Stomach (tissue), 4 donors: ENCODE measurements around the gene PIGL.
"Not testable (repeated sequence)": the region's sequence is repeated elsewhere in the genome, so short reads cannot be mapped to it uniquely, and the experiment has no call there.

Experiments
- EP300 ChIP-seq: sonication (generic); formaldehyde crosslinking; IDR thresholded peaks from one replicate; pipeline ENCODE4 v1.6.1; 2017; ENCODE audit warnings: antibody characterized with exemption
- TF ChIP-seq, protein P1 (sequence below), 7 experiments: fragments of 450-650 bp in 4 of 7; fragments of 200-600 bp in 3 of 7; sonication (generic) in 3 of 7; IDR thresholded peaks; one replicate each; pipeline ENCODE4 v1.5.1; 2016 to 2019; ENCODE audit warnings: antibody characterized with exemption in 7 of 7, control low read depth in 2 of 7, mild to moderate bottlenecking in 1 of 7

DNA sequence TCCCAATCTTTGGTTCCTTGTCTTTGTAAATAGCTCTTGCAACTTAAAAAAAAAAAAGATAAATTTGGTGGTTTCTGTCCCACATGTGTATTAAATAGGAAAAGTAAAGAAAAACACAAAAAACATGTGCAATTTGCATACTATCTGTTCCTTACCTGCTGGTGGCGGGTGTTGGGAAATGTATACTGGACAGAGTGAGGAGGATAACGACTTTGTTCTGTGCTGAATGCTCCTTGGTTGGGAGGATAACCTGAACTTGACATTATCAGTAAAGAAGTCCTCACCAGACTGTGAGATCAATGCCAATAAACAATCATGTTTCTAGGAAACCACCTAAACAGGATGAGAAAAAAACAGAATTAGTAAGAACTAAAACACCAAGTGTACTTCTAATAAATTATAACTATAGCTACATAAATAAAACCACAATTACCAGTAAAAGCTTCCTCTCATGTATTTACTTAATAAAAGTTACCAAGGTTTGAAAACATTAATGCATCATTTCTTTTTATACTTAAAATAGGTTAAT lies 22.6 kb upstream of the PIGL start:
- TF ChIP-seq EP300, result not testable (repeated sequence)
- TF ChIP-seq, protein P1, sequence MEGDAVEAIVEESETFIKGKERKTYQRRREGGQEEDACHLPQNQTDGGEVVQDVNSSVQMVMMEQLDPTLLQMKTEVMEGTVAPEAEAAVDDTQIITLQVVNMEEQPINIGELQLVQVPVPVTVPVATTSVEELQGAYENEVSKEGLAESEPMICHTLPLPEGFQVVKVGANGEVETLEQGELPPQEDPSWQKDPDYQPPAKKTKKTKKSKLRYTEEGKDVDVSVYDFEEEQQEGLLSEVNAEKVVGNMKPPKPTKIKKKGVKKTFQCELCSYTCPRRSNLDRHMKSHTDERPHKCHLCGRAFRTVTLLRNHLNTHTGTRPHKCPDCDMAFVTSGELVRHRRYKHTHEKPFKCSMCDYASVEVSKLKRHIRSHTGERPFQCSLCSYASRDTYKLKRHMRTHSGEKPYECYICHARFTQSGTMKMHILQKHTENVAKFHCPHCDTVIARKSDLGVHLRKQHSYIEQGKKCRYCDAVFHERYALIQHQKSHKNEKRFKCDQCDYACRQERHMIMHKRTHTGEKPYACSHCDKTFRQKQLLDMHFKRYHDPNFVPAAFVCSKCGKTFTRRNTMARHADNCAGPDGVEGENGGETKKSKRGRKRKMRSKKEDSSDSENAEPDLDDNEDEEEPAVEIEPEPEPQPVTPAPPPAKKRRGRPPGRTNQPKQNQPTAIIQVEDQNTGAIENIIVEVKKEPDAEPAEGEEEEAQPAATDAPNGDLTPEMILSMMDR (IDR thresholded peaks at IDR 0.05), result not testable (repeated sequence)
